Lower leg skin (tissue), 3 donors: ENCODE measurements around the gene DUSP9.

Source experiments
- CTCF ChIP-seq, 3 donors: fragments of 450-650 bp; IDR thresholded peaks; one replicate each; pipeline ENCODE4 v1.5.1; 2016; ENCODE audit warnings: antibody characterized with exemption in 3 of 3, mild to moderate bottlenecking in 3 of 3, moderate library complexity in 2 of 3
- POLR2A ChIP-seq, 2 donors: fragments of 450-650 bp; IDR thresholded peaks; one replicate each; pipeline ENCODE4 v1.6.1; 2016 to 2017; ENCODE audit warnings: antibody characterized with exemption in 2 of 2, mild to moderate bottlenecking in 1 of 2, moderate library complexity in 1 of 2

DNA sequence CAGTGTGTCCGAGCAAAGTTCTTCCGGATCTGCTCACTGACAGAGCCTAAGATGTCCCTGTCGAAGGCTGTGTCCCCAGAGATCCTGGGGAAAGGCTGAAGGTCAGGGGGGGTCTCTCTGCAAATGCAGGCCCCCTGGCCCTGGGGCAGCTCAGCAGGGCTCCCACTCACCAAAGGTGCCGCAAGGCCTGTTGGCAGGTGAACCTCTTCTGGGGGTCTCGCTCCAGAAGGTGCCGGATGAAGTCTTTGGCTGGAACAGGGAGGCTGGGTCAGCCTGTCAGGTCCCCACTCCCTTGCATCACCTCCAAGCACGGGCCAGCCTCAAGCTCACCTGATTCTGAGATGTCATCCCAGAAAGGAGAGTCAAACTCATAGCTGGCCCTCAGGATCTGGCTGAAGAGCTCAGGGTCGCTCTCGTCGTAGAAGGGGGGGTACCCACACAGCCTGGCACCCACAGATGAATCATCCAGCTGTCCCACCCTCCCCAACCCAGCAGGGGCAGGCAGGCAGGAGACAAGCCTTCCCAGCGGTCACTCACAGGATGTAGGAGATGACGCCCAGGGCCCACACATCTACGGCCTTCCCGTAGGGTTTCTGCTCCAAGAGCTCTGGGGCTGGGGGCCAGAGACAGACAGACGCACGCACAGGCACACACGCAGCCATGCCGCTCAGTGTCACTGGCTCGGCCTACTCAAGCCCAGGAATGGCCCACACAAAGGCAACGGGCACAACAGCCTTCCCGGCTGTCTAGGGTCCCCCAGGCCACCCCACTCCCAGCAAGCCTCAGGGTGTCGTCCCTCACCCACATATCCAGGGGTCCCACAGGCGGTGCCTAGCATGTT is 24.0 kb downstream of the DUSP9 start:
- TF ChIP-seq CTCF (IDR thresholded peaks at IDR 0.05) (no peak), POLR2A (IDR thresholded peaks at IDR 0.05) (no peak)
